HepG2 (cell line): ENCODE results near the gene CAPN9. TPM values are rescaled to one million over a fixed set of nuclear protein-coding genes. Genes with fewer than 3 reads are reported as not detected.

ENCODE experiments used
- EHMT2 ChIP-seq: fragments of 200-600 bp; sonication (generic); IDR thresholded peaks from 2 replicates; pipeline ENCODE4 v1.7.0; 2017; ENCODE audit warnings: antibody characterized with exemption, low read depth, low read length, borderline replicate concordance
- FOXO1 ChIP-seq: sonication (generic); formaldehyde crosslinking; IDR thresholded peaks from 2 replicates; pipeline ENCODE4 v1.4.0; 2020; ENCODE audit warnings: missing genetic modification reagents
- KDM1A ChIP-seq: IDR thresholded peaks from 2 replicates; pipeline ENCODE4 v1.6.1; 2016; ENCODE audit warnings: missing compliant biosample characterization
- KDM4B ChIP-seq: sonication (generic); formaldehyde crosslinking; IDR thresholded peaks from 2 replicates; pipeline ENCODE4 v1.4.0; 2020; ENCODE audit warnings: missing genetic modification reagents
- MATR3 ChIP-seq: sonication (generic); formaldehyde crosslinking; IDR thresholded peaks from 2 replicates; pipeline ENCODE4 v1.4.0; 2020; ENCODE audit warnings: missing genetic modification reagents
- MLLT10 ChIP-seq: sonication (generic); formaldehyde crosslinking; IDR thresholded peaks from 2 replicates; pipeline ENCODE4 v1.4.0; 2020; ENCODE audit warnings: missing genetic modification reagents
- NCOA2 ChIP-seq: sonication (generic); formaldehyde crosslinking; IDR thresholded peaks from 2 replicates; pipeline ENCODE4 v1.8.0; 2022; ENCODE audit warnings: inconsistent platforms
- NRL ChIP-seq: sonication (generic); formaldehyde crosslinking; IDR thresholded peaks from 2 replicates; pipeline ENCODE4 v1.5.0; 2020; ENCODE audit warnings: missing genetic modification reagents, mild to moderate bottlenecking, moderate library complexity, borderline replicate concordance
- SYNCRIP ChIP-seq: fragments of 200-400 bp; formaldehyde crosslinking; IDR thresholded peaks from 2 replicates; pipeline ENCODE4 v1.6.1; 2018; ENCODE audit warnings: mild to moderate bottlenecking, low read depth, low read length; ENCODE audit not compliant: insufficient read depth
- TOPORS ChIP-seq: sonication (generic); formaldehyde crosslinking; IDR thresholded peaks from 2 replicates; pipeline ENCODE4 v1.8.0; 2023; ENCODE audit warnings: mild to moderate bottlenecking, missing genetic modification reagents
- XRCC5 ChIP-seq: fragments of 200-400 bp; formaldehyde crosslinking; optimal IDR thresholded peaks from 2 replicates; pipeline ENCODE3; 2017; ENCODE audit warnings: mild to moderate bottlenecking, low read length
- ZBTB7A ChIP-seq: sonication (generic); formaldehyde crosslinking; IDR thresholded peaks from 2 replicates; pipeline ENCODE4 v1.8.0; 2022; ENCODE audit warnings: mild to moderate bottlenecking, missing genetic modification reagents
- ZFAT ChIP-seq: sonication (generic); formaldehyde crosslinking; conservative IDR thresholded peaks from 2 replicates; pipeline ENCODE4 v1.8.1; 2023; ENCODE audit warnings: missing genetic modification reagents, inconsistent platforms
- ZNF572 ChIP-seq: sonication (generic); formaldehyde crosslinking; IDR thresholded peaks from 2 replicates; pipeline ENCODE4 v1.5.1; 2020; ENCODE audit warnings: mild to moderate bottlenecking, missing genetic modification reagents
- ZNF670 ChIP-seq: sonication (generic); formaldehyde crosslinking; IDR thresholded peaks from 2 replicates; pipeline ENCODE4 v1.8.0; 2022; ENCODE audit warnings: mild to moderate bottlenecking, missing genetic modification reagents, borderline replicate concordance
- polyA plus RNA-seq, 8 experiments: library from polyadenylated mRNA; depleted of rRNA in 3 of 8; stranded (reverse) in 7 of 8; unstranded in 1 of 8; fragments of >200 nt; fragmentation: Illumina TruSeq in 4 of 8; extraction: Trizol in 4 of 8; gene quantifications; 2 replicates each; pipeline versions ENCODE4 v1.2.1 to v1.2.3, GENCODE V29; 2011 to 2016; ENCODE audit warnings: low read depth in 4 of 8, missing spikeins in 1 of 8, mixed read lengths in 1 of 8; ENCODE audit not compliant: insufficient read depth in 1 of 8
- total RNA-seq, 5 experiments: library from RNA; depleted of rRNA; stranded (reverse); fragments of >200 nt; fragmentation: Illumina TruSeq; extraction: Trizol; gene quantifications; 2 replicates each; pipeline ENCODE4 v1.2.3, GENCODE V29; 2016; ENCODE audit warnings: low read depth in 1 of 5
- TF ChIP-seq, protein P1 (sequence below): sonication (generic); formaldehyde crosslinking; IDR thresholded peaks from 2 replicates; pipeline ENCODE4 v1.4.0; 2020; ENCODE audit warnings: mild to moderate bottlenecking, missing genetic modification reagents
- TF ChIP-seq, protein P2 (sequence below): sonication (generic); formaldehyde crosslinking; IDR thresholded peaks from 2 replicates; pipeline ENCODE4 v1.4.0; 2020; ENCODE audit warnings: missing genetic modification reagents; ENCODE audit errors: not compliant biosample characterization
- TF ChIP-seq, protein P3 (sequence below): sonication (generic); formaldehyde crosslinking; IDR thresholded peaks from 2 replicates; pipeline ENCODE4 v1.4.0; 2020; ENCODE audit warnings: mild to moderate bottlenecking, missing genetic modification reagents, borderline replicate concordance
- TF ChIP-seq, protein P4 (sequence below): sonication (generic); formaldehyde crosslinking; IDR thresholded peaks from 2 replicates; pipeline ENCODE4 v1.4.0; 2020; ENCODE audit warnings: missing genetic modification reagents, mild to moderate bottlenecking, borderline replicate concordance
- TF ChIP-seq, protein P5 (sequence below): sonication (generic); formaldehyde crosslinking; IDR thresholded peaks from 2 replicates; pipeline ENCODE4 v1.8.0; 2022; ENCODE audit warnings: mild to moderate bottlenecking, missing genetic modification reagents, moderate library complexity

Gene CAPN9
- total and polyA plus RNA-seq, 2 of the 13 experiments (the other 11 are each of a cell fraction or from before 2014, with no cell fraction given), result 0.04 to 0.31 TPM

DNA sequence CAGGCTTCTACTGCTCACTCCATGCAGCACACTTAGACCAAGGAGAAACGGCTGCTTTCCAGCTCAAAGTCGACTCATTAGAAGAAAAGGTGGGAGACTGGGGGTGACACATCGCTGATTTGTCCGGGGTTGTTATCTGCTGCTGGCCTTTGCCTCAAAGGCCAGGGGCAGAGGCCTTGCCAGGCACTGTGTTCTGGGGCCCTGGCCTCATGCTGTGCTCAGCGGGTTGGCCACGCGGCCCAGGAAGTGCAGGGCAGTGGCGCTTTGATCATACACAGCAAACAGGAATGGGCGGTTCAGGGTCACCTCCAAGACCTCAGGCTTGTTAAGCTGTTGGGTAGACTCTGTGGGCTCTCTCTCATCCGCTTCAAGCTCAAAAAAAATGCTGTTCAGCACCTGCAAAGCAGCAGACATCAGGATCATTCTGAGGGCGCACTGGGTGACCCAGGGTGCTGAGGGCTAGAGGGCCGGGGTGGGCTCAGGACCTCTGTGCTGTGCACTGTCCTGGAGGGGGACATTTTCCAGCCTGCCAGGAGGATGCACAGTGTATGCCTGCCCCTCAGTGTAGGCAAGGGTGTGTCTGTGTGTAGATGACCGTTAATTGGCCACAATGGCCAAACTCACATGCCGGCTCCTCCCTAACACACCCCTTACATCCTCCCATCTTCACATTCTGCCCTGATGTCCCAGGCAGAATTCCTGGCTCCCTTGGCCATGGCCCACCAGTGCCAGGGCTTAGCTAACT lies 44.1 kb upstream of the CAPN9 start (continued):
- TF ChIP-seq, protein P1, sequence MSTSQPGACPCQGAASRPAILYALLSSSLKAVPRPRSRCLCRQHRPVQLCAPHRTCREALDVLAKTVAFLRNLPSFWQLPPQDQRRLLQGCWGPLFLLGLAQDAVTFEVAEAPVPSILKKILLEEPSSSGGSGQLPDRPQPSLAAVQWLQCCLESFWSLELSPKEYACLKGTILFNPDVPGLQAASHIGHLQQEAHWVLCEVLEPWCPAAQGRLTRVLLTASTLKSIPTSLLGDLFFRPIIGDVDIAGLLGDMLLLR (CRISPR knock-in tag), result 0 out of 2 replicates have a peak, but pooled peaks have one; percentile 73
- TF ChIP-seq FOXO1 (CRISPR knock-in tag) (peak; percentile 97), NRL (CRISPR knock-in tag) (peak; percentile 38; the same call in 1 of the 2 replicates), MATR3 (no peak), ZNF670 (CRISPR knock-in tag) (peak; percentile 94; the same call in 1 of the 2 replicates), ZNF572 (no peak), XRCC5 (peak; percentile 91), TOPORS (CRISPR knock-in tag) (peak; percentile 90), SYNCRIP (no peak), KDM1A (CRISPR knock-in tag) (peak; percentile 66; the same call in 1 of the 2 replicates), KDM4B (peak; percentile 87), EHMT2 (no peak; the same call in 1 of the 2 replicates), NCOA2 (CRISPR knock-in tag) (peak; percentile 98), ZBTB7A (CRISPR knock-in tag) (peak; percentile 79; the same call in 1 of the 2 replicates), ZFAT (0 out of 2 replicates have a peak, but pooled peaks have one; percentile 34), MLLT10 (CRISPR knock-in tag) (no peak)
- TF ChIP-seq, protein P2, sequence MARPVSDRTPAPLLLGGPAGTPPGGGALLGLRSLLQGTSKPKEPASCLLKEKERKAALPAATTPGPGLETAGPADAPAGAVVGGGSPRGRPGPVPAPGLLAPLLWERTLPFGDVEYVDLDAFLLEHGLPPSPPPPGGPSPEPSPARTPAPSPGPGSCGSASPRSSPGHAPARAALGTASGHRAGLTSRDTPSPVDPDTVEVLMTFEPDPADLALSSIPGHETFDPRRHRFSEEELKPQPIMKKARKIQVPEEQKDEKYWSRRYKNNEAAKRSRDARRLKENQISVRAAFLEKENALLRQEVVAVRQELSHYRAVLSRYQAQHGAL (CRISPR knock-in tag), result no peak
- TF ChIP-seq, protein P3, sequence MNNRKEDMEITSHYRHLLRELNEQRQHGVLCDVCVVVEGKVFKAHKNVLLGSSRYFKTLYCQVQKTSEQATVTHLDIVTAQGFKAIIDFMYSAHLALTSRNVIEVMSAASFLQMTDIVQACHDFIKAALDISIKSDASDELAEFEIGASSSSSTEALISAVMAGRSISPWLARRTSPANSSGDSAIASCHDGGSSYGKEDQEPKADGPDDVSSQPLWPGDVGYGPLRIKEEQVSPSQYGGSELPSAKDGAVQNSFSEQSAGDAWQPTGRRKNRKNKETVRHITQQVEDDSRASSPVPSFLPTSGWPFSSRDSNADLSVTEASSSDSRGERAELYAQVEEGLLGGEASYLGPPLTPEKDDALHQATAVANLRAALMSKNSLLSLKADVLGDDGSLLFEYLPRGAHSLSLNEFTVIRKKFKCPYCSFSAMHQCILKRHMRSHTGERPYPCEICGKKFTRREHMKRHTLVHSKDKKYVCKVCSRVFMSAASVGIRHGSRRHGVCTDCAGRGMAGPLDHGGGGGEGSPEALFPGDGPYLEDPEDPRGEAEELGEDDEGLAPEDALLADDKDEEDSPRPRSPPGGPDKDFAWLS, result 0 out of 2 replicates have a peak, but pooled peaks have one; percentile 75
- TF ChIP-seq, protein P4, sequence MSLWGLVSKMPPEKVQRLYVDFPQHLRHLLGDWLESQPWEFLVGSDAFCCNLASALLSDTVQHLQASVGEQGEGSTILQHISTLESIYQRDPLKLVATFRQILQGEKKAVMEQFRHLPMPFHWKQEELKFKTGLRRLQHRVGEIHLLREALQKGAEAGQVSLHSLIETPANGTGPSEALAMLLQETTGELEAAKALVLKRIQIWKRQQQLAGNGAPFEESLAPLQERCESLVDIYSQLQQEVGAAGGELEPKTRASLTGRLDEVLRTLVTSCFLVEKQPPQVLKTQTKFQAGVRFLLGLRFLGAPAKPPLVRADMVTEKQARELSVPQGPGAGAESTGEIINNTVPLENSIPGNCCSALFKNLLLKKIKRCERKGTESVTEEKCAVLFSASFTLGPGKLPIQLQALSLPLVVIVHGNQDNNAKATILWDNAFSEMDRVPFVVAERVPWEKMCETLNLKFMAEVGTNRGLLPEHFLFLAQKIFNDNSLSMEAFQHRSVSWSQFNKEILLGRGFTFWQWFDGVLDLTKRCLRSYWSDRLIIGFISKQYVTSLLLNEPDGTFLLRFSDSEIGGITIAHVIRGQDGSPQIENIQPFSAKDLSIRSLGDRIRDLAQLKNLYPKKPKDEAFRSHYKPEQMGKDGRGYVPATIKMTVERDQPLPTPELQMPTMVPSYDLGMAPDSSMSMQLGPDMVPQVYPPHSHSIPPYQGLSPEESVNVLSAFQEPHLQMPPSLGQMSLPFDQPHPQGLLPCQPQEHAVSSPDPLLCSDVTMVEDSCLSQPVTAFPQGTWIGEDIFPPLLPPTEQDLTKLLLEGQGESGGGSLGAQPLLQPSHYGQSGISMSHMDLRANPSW (CRISPR knock-in tag), result peak; percentile 49; the same call in 1 of the 2 replicates
- TF ChIP-seq, protein P5, sequence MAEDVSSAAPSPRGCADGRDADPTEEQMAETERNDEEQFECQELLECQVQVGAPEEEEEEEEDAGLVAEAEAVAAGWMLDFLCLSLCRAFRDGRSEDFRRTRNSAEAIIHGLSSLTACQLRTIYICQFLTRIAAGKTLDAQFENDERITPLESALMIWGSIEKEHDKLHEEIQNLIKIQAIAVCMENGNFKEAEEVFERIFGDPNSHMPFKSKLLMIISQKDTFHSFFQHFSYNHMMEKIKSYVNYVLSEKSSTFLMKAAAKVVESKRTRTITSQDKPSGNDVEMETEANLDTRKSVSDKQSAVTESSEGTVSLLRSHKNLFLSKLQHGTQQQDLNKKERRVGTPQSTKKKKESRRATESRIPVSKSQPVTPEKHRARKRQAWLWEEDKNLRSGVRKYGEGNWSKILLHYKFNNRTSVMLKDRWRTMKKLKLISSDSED (CRISPR knock-in tag), result no peak
